KOPT-K1 (cell line): ENCODE data around the gene MOSMO.

Experiments
- H3K27ac ChIP-seq: fragments of 200-600 bp; sonication (generic); 2 replicates; pipeline ENCODE4 v1.5.1; 2016; ENCODE audit warnings: antibody characterized with exemption, mild to moderate bottlenecking, low read depth, low read length; ENCODE audit not compliant: poor library complexity, severe bottlenecking
- H3K36me3 ChIP-seq: fragments of 200-600 bp; sonication (generic); 2 replicates; pipeline ENCODE4 v1.5.1; 2017; ENCODE audit warnings: antibody characterized with exemption, mild to moderate bottlenecking, low read length, moderate library complexity; ENCODE audit not compliant: insufficient read depth
- H3K9me3 ChIP-seq: fragments of 200-600 bp; sonication (generic); 2 replicates; pipeline ENCODE4 v1.5.1; 2017; ENCODE audit warnings: antibody characterized with exemption, low read length, mild to moderate bottlenecking; ENCODE audit not compliant: insufficient read depth, poor library complexity, severe bottlenecking

The MOSMO gene

GRCh38 chr16:22052980-22053379 is 45.1 kb downstream of the MOSMO start:
- H3K27ac ChIP-seq, result no peak overlapping the region
- H3K9me3 ChIP-seq, result no peaks in the 10 kb centered on the region
- H3K36me3 ChIP-seq, result no peaks in the 10 kb centered on the region

- H3K9me3 ChIP-seq, result no peaks in the 10 kb centered on the region
- H3K36me3 ChIP-seq, result no peaks in the 10 kb centered on the region
- no peak overlapping the region for H3K27ac ChIP-seq
These were observed 46.0 kb downstream of the MOSMO start for GRCh38 chr16:22053921-22054341.

GRCh38 chr16:22054847-22055590 is 47.1 kb downstream of the MOSMO start:
- no peak overlapping the region for H3K27ac ChIP-seq
- no peaks in the 10 kb centered on the region for H3K36me3 ChIP-seq
- H3K9me3 ChIP-seq, result no peaks in the 10 kb centered on the region

- H3K27ac ChIP-seq, result no peak overlapping the region
- no peaks in the 10 kb centered on the region for H3K36me3 ChIP-seq
- H3K9me3 ChIP-seq, result no peaks in the 10 kb centered on the region
These were observed 48.0 kb downstream of the MOSMO start for GRCh38 chr16:22055881-22056280.

- H3K9me3 ChIP-seq, result peaks cover 23% of the 10 kb centered on the region
- H3K27ac ChIP-seq, result no peak overlapping the region
These were observed 56.1 kb downstream of the MOSMO start for GRCh38 chr16:22063888-22064467.

GRCh38 chr16:22065252-22065651 is 57.3 kb downstream of the MOSMO start:
- Histone ChIP-seq H3K27ac (no peak overlapping the region), H3K9me3 (peaks cover 23% of the 10 kb centered on the region), H3K36me3 (no peaks in the 10 kb centered on the region; the same call in 1 of the 2 replicates)

More at GRCh38 chr16:22063888-22064467, 56.1 kb downstream of the MOSMO start:
- no peaks in the 10 kb centered on the region; the same call in 1 of the 2 replicates for H3K36me3 ChIP-seq

GRCh38 chr16:22070361-22071330 is 62.7 kb downstream of the MOSMO start:
- H3K36me3 ChIP-seq, result no peaks in the 10 kb centered on the region; the same call in 1 of the 2 replicates
- peaks cover 23% of the 10 kb centered on the region for H3K9me3 ChIP-seq
- H3K27ac ChIP-seq, result no peak overlapping the region

GRCh38 chr16:22071331-22071910 is 63.5 kb downstream of the MOSMO start:
- no peak overlapping the region for H3K27ac ChIP-seq
- no peaks in the 10 kb centered on the region; the same call in 1 of the 2 replicates for H3K36me3 ChIP-seq
- H3K9me3 ChIP-seq, result peaks cover 15% of the 10 kb centered on the region

- no peak overlapping the region for H3K27ac ChIP-seq
- H3K9me3 ChIP-seq, result no peaks in the 10 kb centered on the region
- no peaks in the 10 kb centered on the region for H3K36me3 ChIP-seq
These were observed 65.4 kb downstream of the MOSMO start for GRCh38 chr16:22073350-22073749.

GRCh38 chr16:22075043-22075757 is 67.3 kb downstream of the MOSMO start:
- 0 out of 2 replicates have a peak, but pooled peaks cover 5% of the 10 kb centered on the region for H3K36me3 ChIP-seq
- no peak overlapping the region for H3K27ac ChIP-seq
- H3K9me3 ChIP-seq, result no peaks in the 10 kb centered on the region

- Histone ChIP-seq H3K36me3 (0 out of 2 replicates have a peak, but pooled peaks cover 5% of the 10 kb centered on the region), H3K9me3 (no peaks in the 10 kb centered on the region), H3K27ac (no peak overlapping the region)
These were observed 67.9 kb downstream of the MOSMO start for GRCh38 chr16:22075776-22076175.

GRCh38 chr16:22077700-22078313 is 69.9 kb downstream of the MOSMO start:
- Histone ChIP-seq H3K27ac (no peak overlapping the region), H3K36me3 (0 out of 2 replicates have a peak, but pooled peaks cover 5% of the 10 kb centered on the region), H3K9me3 (no peaks in the 10 kb centered on the region)

GRCh38 chr16:22078656-22079055 is 70.7 kb downstream of the MOSMO start:
- no peak overlapping the region for H3K27ac ChIP-seq
- H3K36me3 ChIP-seq, result 0 out of 2 replicates have a peak, but pooled peaks cover 5% of the 10 kb centered on the region
- H3K9me3 ChIP-seq, result no peaks in the 10 kb centered on the region

- H3K27ac ChIP-seq, result no peak overlapping the region
- no peaks in the 10 kb centered on the region for H3K9me3 ChIP-seq
- 0 out of 2 replicates have a peak, but pooled peaks cover 5% of the 10 kb centered on the region for H3K36me3 ChIP-seq
These were observed 73.1 kb downstream of the MOSMO start for GRCh38 chr16:22081050-22081449.
